OCI-LY1 (cell line): ENCODE measurements around the gene DBH.

Source experiments
- EZH2 ChIP-seq: fragments of 200-600 bp; sonication (generic), shearing (Covaris generic); IDR thresholded peaks from 2 replicates; pipeline ENCODE4 v1.8.0; 2017; ENCODE audit warnings: borderline replicate concordance, mixed run types, mild to moderate bottlenecking, antibody characterized with exemption, low read length, moderate library complexity, mixed read lengths
- TF ChIP-seq, protein P1 (sequence below): fragments of 200-600 bp; sonication (generic), shearing (Covaris generic); IDR thresholded peaks from 2 replicates; pipeline ENCODE4 v1.5.1; 2017; ENCODE audit warnings: mild to moderate bottlenecking, antibody characterized with exemption, low read length, moderate library complexity, mixed read lengths

DNA sequence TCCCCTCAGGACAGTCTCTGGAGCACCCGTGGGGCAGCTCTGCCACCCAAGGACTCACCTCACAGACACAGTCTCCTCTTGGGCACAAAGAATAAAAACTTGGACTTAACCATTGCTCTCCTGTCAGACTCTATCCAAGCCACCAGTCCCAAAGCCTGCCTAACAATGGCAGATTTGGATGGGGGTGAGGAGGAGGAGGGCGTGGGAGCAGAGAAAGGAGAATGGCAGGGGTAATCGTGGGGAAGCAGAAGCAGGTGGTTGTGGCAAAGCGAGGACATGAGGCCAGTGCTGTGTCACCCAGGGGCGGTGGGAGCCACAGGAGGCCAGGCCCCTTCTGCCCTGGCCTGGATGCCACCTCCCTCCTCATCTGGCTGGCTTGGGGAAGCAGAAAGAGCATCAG is 21.5 kb upstream of the DBH start:
- TF ChIP-seq, protein P1, sequence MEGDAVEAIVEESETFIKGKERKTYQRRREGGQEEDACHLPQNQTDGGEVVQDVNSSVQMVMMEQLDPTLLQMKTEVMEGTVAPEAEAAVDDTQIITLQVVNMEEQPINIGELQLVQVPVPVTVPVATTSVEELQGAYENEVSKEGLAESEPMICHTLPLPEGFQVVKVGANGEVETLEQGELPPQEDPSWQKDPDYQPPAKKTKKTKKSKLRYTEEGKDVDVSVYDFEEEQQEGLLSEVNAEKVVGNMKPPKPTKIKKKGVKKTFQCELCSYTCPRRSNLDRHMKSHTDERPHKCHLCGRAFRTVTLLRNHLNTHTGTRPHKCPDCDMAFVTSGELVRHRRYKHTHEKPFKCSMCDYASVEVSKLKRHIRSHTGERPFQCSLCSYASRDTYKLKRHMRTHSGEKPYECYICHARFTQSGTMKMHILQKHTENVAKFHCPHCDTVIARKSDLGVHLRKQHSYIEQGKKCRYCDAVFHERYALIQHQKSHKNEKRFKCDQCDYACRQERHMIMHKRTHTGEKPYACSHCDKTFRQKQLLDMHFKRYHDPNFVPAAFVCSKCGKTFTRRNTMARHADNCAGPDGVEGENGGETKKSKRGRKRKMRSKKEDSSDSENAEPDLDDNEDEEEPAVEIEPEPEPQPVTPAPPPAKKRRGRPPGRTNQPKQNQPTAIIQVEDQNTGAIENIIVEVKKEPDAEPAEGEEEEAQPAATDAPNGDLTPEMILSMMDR, result no peak
- TF ChIP-seq EZH2, result no peak
